ACC112 (cell line): ENCODE measurements around the gene THAP6.

Experiments
- H2AFZ ChIP-seq: fragments of 200-600 bp; sonication (generic); one replicate; pipeline ENCODE4 v1.6.0; 2017; ENCODE audit warnings: antibody characterized with exemption, low read length; ENCODE audit not compliant: unreplicated experiment
- H3K27ac ChIP-seq: fragments of 200-600 bp; sonication (generic); 2 replicates; pipeline ENCODE4 v1.5.1; 2014; ENCODE audit warnings: low read depth, mild to moderate bottlenecking, antibody characterized with exemption, low read length, moderate library complexity
- H3K27me3 ChIP-seq: fragments of 200-600 bp; sonication (generic); 2 replicates; pipeline ENCODE4 v1.6.1; 2014; ENCODE audit warnings: mild to moderate bottlenecking, antibody characterized with exemption, low read length, moderate library complexity, mixed read lengths; ENCODE audit not compliant: insufficient read depth
- H3K36me3 ChIP-seq: fragments of 200-600 bp; sonication (generic); 2 replicates; pipeline ENCODE4 v1.6.1; 2016; ENCODE audit warnings: mild to moderate bottlenecking, antibody characterized with exemption, low read length, moderate library complexity, mixed read lengths; ENCODE audit not compliant: insufficient read depth
- H3K4me1 ChIP-seq: fragments of 200-600 bp; sonication (generic); one replicate; pipeline ENCODE4 v1.6.1; 2016; ENCODE audit warnings: low read length, mixed read lengths; ENCODE audit not compliant: insufficient read depth, unreplicated experiment, control insufficient read depth
- H3K4me3 ChIP-seq: fragments of 200-600 bp; sonication (generic); 2 replicates; pipeline ENCODE4 v1.5.1; 2014; ENCODE audit warnings: mild to moderate bottlenecking, low read depth, low read length
- H3K79me2 ChIP-seq: fragments of 200-600 bp; sonication (generic); one replicate; pipeline ENCODE4 v1.6.0; 2016; ENCODE audit warnings: low read length; ENCODE audit not compliant: control insufficient read depth, unreplicated experiment, insufficient read depth

THAP6 gene

GRCh38 chr4:75567725-75568124 is 53.5 kb downstream of the THAP6 start:
- Histone ChIP-seq H3K79me2 (no peaks in the 10 kb centered on the region), H3K27ac (no peak overlapping the region), H3K4me1 (no peaks in the 10 kb centered on the region), H2AFZ (no peak overlapping the region), H3K27me3 (peaks cover 8% of the 10 kb centered on the region), H3K36me3 (no peaks in the 10 kb centered on the region), H3K4me3 (no peak overlapping the region)
